ENCODE measurements around the gene SRF.

- TF ChIP-seq EZH2 (IDR thresholded peaks at IDR 0.05; ENCODE audit: borderline replicate concordance, low read depth, low read length, poor library complexity, severe bottlenecking): no peak
- TF ChIP-seq CTCF (conservative IDR thresholded peaks at IDR 0.05; ENCODE audit: low read depth, low read length): no peak
These were observed 7.2 kb upstream of the SRF start for GRCh38 chr6:43163899-43164298.

All from A673 (cell line).